ENCODE results near the gene LTBP4.

DNA sequence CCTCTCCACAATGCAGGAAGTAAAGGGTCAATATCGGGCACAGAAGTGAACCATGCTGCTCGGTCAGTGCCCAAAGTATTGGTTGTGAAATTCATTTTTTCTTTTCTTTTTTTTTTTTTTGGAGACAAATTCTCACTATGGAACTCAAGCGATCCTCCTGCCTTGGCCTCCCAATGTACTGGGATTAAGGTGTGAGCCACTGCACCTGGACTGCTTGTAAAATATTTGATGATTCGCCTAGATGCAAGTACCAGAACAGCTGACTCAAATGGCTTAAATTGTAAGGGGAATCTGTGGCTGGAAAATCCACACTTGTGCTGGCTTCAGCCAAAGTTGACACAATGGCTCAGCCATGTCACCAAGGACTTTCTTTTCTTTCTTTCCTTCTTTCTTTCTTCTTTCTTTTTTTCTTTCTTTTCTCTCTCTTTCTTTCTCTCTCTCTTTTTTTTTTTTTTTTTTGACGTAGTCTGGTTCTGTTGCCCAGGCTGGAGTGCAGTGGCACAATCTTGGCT is 45.6 kb downstream of the LTBP4 start:
- TF ChIP-seq, protein P1, sequence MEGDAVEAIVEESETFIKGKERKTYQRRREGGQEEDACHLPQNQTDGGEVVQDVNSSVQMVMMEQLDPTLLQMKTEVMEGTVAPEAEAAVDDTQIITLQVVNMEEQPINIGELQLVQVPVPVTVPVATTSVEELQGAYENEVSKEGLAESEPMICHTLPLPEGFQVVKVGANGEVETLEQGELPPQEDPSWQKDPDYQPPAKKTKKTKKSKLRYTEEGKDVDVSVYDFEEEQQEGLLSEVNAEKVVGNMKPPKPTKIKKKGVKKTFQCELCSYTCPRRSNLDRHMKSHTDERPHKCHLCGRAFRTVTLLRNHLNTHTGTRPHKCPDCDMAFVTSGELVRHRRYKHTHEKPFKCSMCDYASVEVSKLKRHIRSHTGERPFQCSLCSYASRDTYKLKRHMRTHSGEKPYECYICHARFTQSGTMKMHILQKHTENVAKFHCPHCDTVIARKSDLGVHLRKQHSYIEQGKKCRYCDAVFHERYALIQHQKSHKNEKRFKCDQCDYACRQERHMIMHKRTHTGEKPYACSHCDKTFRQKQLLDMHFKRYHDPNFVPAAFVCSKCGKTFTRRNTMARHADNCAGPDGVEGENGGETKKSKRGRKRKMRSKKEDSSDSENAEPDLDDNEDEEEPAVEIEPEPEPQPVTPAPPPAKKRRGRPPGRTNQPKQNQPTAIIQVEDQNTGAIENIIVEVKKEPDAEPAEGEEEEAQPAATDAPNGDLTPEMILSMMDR (IDR thresholded peaks at IDR 0.05) = no peak
- TF ChIP-seq POLR2A (IDR thresholded peaks at IDR 0.05) = no peak
